ENCODE measurements around the gene PTPN6. TPM values are rescaled to one million over a fixed set of nuclear protein-coding genes. Genes with fewer than 3 reads are reported as not detected.

The PTPN6 gene
- total and polyA plus RNA-seq, 9 of the 15 experiments (the other 6 are each of a cell fraction or from before 2014, with no cell fraction given) = 1.5 to 5.1 (median 3.9) TPM

GRCh38 chr12:6937481-6938352, 13.4 kb upstream of the PTPN6 start (continued):
- TF ChIP-seq FIP1L1 (IDR thresholded peaks at IDR 0.05; ENCODE audit: low read depth, low read length, poor library complexity, severe bottlenecking) (peak; percentile 45), MTA1 (IDR thresholded peaks at IDR 0.05; ENCODE audit: borderline replicate concordance) (peak; percentile 96), ZNF511 (CRISPR knock-in tag; IDR thresholded peaks at IDR 0.05) (peak; percentile 88; the same call in 1 of the 2 replicates), ESRRA (IDR thresholded peaks at IDR 0.05; ENCODE audit: borderline replicate concordance, low read depth) (peak; percentile 75), ETS2 (tag; IDR thresholded peaks at IDR 0.05; ENCODE audit: borderline replicate concordance, poor library complexity, severe bottlenecking) (no peak), C11orf30 (IDR thresholded peaks at IDR 0.05; ENCODE audit: low read depth) (peak; percentile 88), CTCF (IDR thresholded peaks at IDR 0.05 in 2 of 3, conservative IDR thresholded peaks at IDR 0.05 in 1 of 3; ENCODE audit: insufficient read depth in 2 of 3, low read depth in 1 of 3, low read length in 3 of 3) (peak; percentile 82 to 91 (median 86)), DEAF1 (CRISPR knock-in tag; IDR thresholded peaks at IDR 0.05) (peak; percentile 47; the same call in 1 of the 2 replicates), FOXK2 (conservative IDR thresholded peaks at IDR 0.05 in 1 of 2, IDR thresholded peaks at IDR 0.05 in 1 of 2; ENCODE audit: low read depth in 2 of 2) (peak; percentile 29 to 74; a peak in 3 of 4 replicates), CTCFL (IDR thresholded peaks at IDR 0.05; ENCODE audit: borderline replicate concordance, insufficient read depth, low read depth, low read length, poor library complexity, severe bottlenecking) (peak; percentile 94), SRSF1 (IDR thresholded peaks at IDR 0.05; ENCODE audit: low read depth, low read length) (no peak), CREM (IDR thresholded peaks at IDR 0.05; ENCODE audit: low read depth) (peak; percentile 99), ZNF3 (CRISPR knock-in tag; IDR thresholded peaks at IDR 0.05) (no peak), PREB (CRISPR knock-in tag; IDR thresholded peaks at IDR 0.05) (no peak), CEBPB (tag; IDR thresholded peaks at IDR 0.05) (no peak), PML (IDR thresholded peaks at IDR 0.05; ENCODE audit: low read length) (peak; percentile 42; the same call in 1 of the 2 replicates), POLR2H (tag; IDR thresholded peaks at IDR 0.05; ENCODE audit: low read depth) (peak; percentile 64)

Data from K562 (cell line).